BJ (cell line): ENCODE measurements around the gene CCDC90B. TPM values are rescaled to one million over a fixed set of nuclear protein-coding genes. Genes with fewer than 3 reads are reported as not detected.

Source experiments
- CTCF ChIA-PET: fragments of 350-600 bp; formaldehyde crosslinking; extraction: SDS; loops from one replicate; lab custom pipeline; 2021; ENCODE audit warnings: antibody characterized with exemption, inconsistent platforms; lab: Yijun Ruan, JAX
- POLR2A ChIA-PET: fragments of 300-600 bp; sonication (Branson Sonifier 250); formaldehyde crosslinking; extraction: SDS; loops from one replicate; lab custom pipeline; 2021; ENCODE audit warnings: antibody characterized with exemption; lab: Charles Lee
- DNase-seq: peaks from one replicate; pipeline ENCODE4 v3.0.0-alpha.2; 2011; ENCODE audit warnings: low read depth
- H3K27me3 ChIP-seq: 2 replicates; pipeline ENCODE4 v1.6.0; 2011; ENCODE audit warnings: low read length; ENCODE audit not compliant: control insufficient read depth, insufficient read depth
- H3K36me3 ChIP-seq: 2 replicates; pipeline ENCODE4 v1.5.1; 2011; ENCODE audit warnings: low read length; ENCODE audit not compliant: control insufficient read depth, insufficient read depth
- H3K4me3 ChIP-seq: 2 replicates; pipeline ENCODE4 v1.5.1; 2011; ENCODE audit warnings: low read depth, mild to moderate bottlenecking, control low read depth, low read length
- polyA minus RNA-seq: library from RNA; depleted of rRNA, polyadenylated mRNA; stranded (reverse); fragments of >200 nt; gene quantifications from 2 replicates; pipeline ENCODE4 v1.2.3, GENCODE V29; 2011; rRNA and poly(A)+ RNA removed
- polyA plus RNA-seq: library from polyadenylated mRNA; depleted of rRNA; stranded (reverse); fragments of >200 nt; gene quantifications from 2 replicates; pipeline ENCODE4 v1.2.3, GENCODE V29; 2011; rRNA removed
- TF ChIP-seq, protein P1 (sequence below): IDR thresholded peaks from 2 replicates; pipeline ENCODE4 v1.5.1; 2011; ENCODE audit warnings: low read depth, mild to moderate bottlenecking, control low read depth, inconsistent platforms, low read length, moderate library complexity; ENCODE audit not compliant: insufficient read depth

Gene CCDC90B, protein sequence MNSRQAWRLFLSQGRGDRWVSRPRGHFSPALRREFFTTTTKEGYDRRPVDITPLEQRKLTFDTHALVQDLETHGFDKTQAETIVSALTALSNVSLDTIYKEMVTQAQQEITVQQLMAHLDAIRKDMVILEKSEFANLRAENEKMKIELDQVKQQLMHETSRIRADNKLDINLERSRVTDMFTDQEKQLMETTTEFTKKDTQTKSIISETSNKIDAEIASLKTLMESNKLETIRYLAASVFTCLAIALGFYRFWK
- polyA plus RNA-seq (22.6 and 56.2 TPM in 2 replicates), polyA minus RNA-seq (23.0 and 32.2 TPM in 2 replicates)

DNA sequence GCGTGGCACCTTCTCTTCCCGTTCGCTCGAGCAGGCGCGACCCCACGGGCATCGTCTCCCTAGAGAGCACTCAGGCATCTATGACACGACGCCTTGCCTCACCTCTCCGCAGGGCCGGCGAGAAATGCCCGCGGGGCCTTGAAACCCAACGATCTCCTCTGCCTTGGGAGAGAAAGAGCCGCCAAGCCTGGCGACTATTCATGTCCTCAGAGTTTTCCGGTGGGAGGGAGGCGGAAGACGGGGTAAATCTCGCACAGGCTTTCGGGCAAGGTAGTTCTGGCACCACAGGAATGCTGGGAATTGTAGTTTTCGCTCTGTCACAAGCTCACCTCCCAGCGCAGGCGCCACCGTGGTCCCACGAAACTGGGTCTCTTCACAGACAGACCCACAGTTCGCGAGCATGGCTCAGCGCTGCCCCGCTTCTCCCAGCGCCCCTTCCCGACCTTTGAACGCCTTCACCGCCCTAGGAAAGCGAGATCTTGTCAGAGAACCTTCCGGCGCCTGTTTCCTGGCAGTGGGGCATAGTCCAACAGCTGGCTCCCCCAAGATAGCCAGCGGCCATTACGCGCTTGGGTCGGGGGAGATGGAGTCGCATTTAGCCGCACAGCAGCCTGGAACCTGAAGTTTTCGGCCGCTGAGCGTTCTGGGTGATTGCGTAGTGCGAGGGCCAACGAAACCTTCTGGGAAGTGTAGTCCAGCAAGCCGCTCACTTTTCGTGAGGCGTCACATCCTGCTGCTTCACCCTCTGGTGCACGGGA is at the start of gene CCDC90B:
Gene CCDC90B (minus strand): TSS at position 597 of the 758 bp plus-strand sequence. CDS start 395 bp downstream, at position 202.
- CTCF ChIA-PET: interaction anchor here (1.0 to 1.9 kb wide), 5 partner anchors 9 to 417 kb away, joined by 3 to 8 read pairs (median 5); no protein-coding TSS in a partner anchor
- peak; percentile 91 for DNase-seq
- H3K27me3 ChIP-seq: no peaks in the 10 kb centered on the region
- no peaks in the 10 kb centered on the region for H3K36me3 ChIP-seq
- peak within 1 kb of the TSS; percentile 76 for H3K4me3 ChIP-seq
- POLR2A ChIA-PET: interaction anchor here (0.6 kb wide), 1 partner anchor 386 kb away, joined by 3 read pairs; the partner anchor contains the start of gene PRCP
- TF ChIP-seq, protein P1, sequence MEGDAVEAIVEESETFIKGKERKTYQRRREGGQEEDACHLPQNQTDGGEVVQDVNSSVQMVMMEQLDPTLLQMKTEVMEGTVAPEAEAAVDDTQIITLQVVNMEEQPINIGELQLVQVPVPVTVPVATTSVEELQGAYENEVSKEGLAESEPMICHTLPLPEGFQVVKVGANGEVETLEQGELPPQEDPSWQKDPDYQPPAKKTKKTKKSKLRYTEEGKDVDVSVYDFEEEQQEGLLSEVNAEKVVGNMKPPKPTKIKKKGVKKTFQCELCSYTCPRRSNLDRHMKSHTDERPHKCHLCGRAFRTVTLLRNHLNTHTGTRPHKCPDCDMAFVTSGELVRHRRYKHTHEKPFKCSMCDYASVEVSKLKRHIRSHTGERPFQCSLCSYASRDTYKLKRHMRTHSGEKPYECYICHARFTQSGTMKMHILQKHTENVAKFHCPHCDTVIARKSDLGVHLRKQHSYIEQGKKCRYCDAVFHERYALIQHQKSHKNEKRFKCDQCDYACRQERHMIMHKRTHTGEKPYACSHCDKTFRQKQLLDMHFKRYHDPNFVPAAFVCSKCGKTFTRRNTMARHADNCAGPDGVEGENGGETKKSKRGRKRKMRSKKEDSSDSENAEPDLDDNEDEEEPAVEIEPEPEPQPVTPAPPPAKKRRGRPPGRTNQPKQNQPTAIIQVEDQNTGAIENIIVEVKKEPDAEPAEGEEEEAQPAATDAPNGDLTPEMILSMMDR: no peak

DNA sequence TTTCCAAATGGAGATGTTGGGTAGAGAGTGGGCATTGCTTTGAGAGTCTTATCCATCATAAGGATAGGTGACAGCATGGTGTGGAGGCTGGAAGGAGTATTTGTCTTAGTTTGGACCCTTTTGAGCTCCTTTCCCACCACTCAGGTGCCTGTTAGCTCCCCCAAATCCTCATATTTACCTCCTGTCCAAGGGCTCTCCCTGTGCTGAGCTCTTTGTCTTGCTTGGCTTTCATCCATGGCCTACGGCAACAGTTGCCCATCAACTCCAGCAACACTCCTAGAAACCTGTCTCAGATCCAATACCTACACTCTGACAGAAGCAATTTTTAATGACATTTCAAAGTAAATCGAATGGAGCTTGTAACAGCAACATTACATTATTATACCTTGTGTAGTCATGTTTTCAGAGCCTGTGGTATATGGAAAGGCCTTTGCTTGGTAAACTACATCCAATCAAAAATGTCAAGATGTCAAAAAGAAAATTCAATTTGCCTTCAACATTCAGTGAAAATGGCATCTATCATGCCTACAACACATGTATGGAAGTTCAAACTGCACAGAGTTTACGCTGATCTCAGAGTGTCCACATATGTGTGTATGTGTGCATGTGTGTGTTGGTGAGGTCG is 49.4 kb upstream of the CCDC90B start:
- no peak for DNase-seq
- Histone ChIP-seq H3K36me3 (no peaks in the 10 kb centered on the region), H3K4me3 (no peak overlapping the region), H3K27me3 (no peaks in the 10 kb centered on the region)
- TF ChIP-seq, protein P1: no peak
- CTCF ChIA-PET: interaction anchor here (0.6 kb wide), 1 partner anchor 20 kb away, joined by 3 read pairs; no protein-coding TSS in a partner anchor
- POLR2A ChIA-PET: no interaction called here

DNA sequence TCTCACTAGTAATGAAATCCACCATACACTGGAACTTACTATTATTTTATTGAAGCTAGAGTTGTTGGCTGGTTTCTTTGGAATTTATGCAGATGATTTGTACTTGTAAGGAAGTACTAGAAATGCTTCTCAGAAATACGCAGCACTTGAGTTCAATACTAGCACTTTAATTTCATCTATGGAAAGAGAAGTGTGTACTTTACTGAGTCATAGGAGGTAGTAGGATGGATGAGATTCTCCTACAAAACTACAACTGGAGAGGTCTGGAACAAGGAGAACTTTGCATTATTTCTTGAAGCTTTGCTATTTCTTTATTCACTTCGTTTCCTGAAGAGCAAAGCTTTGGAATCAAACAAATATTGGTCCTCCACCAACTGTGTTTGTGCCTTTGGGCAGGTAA is 44.1 kb upstream of the CCDC90B start:
- ChIA-PET CTCF (no interaction called here), POLR2A (no interaction called here)
- Histone ChIP-seq H3K36me3 (no peaks in the 10 kb centered on the region), H3K27me3 (no peaks in the 10 kb centered on the region), H3K4me3 (no peak overlapping the region)
- DNase-seq: no peak
- TF ChIP-seq, protein P1: no peak

DNA sequence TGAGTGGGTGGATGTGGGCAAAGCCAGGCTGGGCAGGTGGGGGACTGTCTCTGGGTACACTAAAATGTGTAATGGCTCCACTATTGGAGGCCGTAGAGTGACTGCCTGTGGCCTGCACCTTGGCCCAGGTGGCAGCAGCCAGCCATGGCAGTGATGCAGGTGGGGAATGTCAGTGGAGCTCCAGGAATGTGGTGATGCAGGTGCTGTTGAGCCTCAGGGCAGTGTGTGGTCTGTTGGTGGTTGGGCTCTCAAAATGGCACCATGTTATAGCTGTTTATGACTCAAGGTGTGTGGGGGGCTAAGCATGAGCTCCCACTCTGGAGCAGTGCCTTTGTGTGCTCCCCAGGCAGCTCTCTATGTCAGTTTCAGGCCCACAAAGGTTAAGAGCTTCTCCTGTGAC is 40.2 kb upstream of the CCDC90B start:
- ChIA-PET CTCF (no interaction called here), POLR2A (no interaction called here)
- Histone ChIP-seq H3K36me3 (no peaks in the 10 kb centered on the region), H3K4me3 (no peak overlapping the region), H3K27me3 (no peaks in the 10 kb centered on the region)
- no peak for DNase-seq
- TF ChIP-seq, protein P1: no peak
